ENCODE measurements around the gene LCK.

GRCh38 chr1:32329931-32330466, 78.9 kb downstream of the LCK start:
- no peak for TF ChIP-seq CTCF (IDR thresholded peaks at IDR 0.05; ENCODE audit: poor library complexity)
- no peak for TF ChIP-seq EZH2phosphoT487 (IDR thresholded peaks at IDR 0.05; ENCODE audit: low read depth, severe bottlenecking, unreplicated experiment)
